Subcutaneous preadipocyte (primary cell): Measurements from ENCODE around the gene SLC26A1. TPM values are rescaled to one million over a fixed set of nuclear protein-coding genes. Genes with fewer than 3 reads are reported as not detected.

Experiments used
- total RNA-seq: library from RNA; depleted of rRNA; stranded (reverse); fragments of >200 nt; gene quantifications from 2 replicates; pipeline ENCODE4 v1.2.3, GENCODE V29; 2012

SLC26A1 gene, protein sequence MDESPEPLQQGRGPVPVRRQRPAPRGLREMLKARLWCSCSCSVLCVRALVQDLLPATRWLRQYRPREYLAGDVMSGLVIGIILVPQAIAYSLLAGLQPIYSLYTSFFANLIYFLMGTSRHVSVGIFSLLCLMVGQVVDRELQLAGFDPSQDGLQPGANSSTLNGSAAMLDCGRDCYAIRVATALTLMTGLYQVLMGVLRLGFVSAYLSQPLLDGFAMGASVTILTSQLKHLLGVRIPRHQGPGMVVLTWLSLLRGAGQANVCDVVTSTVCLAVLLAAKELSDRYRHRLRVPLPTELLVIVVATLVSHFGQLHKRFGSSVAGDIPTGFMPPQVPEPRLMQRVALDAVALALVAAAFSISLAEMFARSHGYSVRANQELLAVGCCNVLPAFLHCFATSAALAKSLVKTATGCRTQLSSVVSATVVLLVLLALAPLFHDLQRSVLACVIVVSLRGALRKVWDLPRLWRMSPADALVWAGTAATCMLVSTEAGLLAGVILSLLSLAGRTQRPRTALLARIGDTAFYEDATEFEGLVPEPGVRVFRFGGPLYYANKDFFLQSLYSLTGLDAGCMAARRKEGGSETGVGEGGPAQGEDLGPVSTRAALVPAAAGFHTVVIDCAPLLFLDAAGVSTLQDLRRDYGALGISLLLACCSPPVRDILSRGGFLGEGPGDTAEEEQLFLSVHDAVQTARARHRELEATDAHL
- total RNA-seq, result under 0.01 TPM in 1 of 2 replicates, not detected in the other

GRCh38 chr4:993111-994029 is at the start of gene SLC26A1:
Gene SLC26A1 (minus strand): TSS chr4:993404. CDS start chr4:991703, 1,701 bp downstream.

DNA sequence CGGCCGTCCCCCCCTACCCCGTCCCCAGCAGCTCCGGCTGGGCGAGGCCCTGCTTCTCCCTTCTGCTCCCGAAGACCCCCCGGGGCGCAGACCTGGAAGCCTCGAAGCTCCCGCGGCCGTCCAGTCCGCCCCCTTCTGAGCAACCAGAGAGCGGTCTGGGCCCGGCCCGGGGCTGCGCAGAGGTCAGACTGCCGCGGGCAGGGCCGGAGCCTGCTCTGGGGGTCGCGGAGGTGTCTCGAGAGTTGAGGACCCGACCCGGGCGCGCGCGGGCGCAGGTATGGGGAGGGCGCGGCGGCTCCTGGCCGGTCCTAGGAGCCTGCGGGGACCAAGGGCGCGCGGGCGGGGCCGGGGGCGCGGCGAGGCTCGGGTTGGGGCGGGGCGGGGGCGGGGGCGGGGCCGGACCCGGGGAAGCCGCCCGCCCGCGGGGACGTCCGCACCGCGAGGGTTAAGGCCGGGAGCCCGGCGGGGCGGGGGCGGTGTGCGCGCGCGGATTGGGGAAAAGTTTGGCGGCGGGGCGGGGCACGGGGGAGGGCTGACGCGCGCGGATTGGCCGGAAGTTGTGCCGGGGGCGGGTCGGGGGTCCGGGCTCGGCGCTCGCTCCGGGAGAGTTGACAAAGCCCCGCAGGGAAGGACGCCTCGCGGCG is 17.9 kb upstream of the SLC26A1 start, which contains the start of gene FGFRL1:
Gene FGFRL1 (plus strand): TSS at position 605 of the 644 bp plus-strand sequence. CDS start 860 bp downstream, outside the sequence.

GRCh38 chr4:986879-987623 is 6.2 kb downstream of the SLC26A1 start, which contains the start of gene IDUA:
Gene IDUA (plus strand): TSS chr4:987044. CDS start chr4:987085, 41 bp downstream.

DNA sequence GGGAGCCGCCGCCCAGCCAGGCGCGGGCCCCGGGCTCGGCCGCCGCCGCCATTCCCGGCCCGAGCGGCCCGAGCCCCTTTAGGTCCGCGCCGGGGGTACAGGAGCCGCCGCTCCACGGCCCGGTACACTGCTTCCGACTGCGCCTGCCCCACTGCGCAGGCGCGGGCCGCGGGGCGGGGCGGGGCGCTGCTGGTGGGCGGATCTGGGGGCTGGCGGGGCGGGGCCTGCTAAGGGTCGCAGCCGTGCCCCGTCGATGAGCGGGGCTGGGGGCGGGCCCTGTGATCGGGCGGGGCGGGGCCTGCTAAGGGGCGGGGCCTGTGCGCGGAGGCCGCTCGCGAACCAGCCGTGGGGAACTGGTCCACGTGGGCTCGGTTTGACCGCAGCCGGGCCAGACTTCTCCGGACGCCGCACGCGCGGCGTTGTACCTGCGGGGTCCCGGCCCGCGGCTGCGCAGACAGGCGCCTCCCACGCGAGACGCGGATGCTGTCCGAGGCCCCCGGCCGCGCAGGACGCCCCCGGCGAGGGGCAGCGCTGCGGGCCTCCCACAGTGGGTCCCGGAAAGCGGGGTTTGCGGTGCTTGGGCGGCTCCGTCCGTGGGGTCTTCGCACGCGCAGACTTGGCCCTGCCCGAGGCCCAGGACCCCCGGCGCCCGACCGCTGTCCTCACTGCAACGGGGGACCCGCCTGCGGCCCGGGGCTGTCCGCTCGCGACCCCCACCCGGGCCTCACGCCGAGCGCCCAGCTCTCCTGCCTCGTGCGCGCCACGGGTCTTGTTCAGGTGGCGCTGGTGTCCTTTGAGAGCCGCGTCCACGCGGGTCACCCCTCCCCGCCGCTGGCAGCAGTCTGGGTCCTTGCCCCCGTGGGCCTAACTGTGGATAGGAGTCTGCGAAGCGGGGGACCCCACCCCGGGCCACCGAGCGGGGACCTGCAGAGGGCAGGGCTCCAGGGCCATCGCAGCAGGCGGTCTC is 19.5 kb downstream of the SLC26A1 start, which contains the start of gene DGKQ:
Gene DGKQ (minus strand): TSS at position 139 of the 967 bp plus-strand sequence. CDS start 87 bp downstream, at position 52.

Other genes starting within 250 kb of the SLC26A1 start
- not detected in 2 replicates for gene CPLX1, start 167.3 kb downstream of the SLC26A1 start, total RNA-seq
- gene GAK, start 61.1 kb downstream of the SLC26A1 start, total RNA-seq, result 45.2 and 65.1 TPM in 2 replicates
- 10.0 and 16.9 TPM in 2 replicates for gene TMEM175, start 60.9 kb downstream of the SLC26A1 start, total RNA-seq
- gene DGKQ, start 19.8 kb downstream of the SLC26A1 start, total RNA-seq, result 9.9 and 12.3 TPM in 2 replicates
- gene IDUA, start 6.4 kb downstream of the SLC26A1 start, total RNA-seq, result 15.6 and 24.3 TPM in 2 replicates
- 9.9 and 12.5 TPM in 2 replicates for gene FGFRL1, start 18.2 kb upstream of the SLC26A1 start, total RNA-seq
- 0.73 and 1.6 TPM in 2 replicates for gene RNF212, start 120.2 kb upstream of the SLC26A1 start, total RNA-seq
- 267 and 392 TPM in 2 replicates for gene SPON2, start 179.2 kb upstream of the SLC26A1 start, total RNA-seq